Activated T-cell treated with anti-CD3 and anti-CD28 coated beads, Interleukin-2, amount 50 U/mL, for 4 hours (primary cell): ENCODE results near the gene SIN3B. TPM values are rescaled to one million over a fixed set of nuclear protein-coding genes. Genes with fewer than 3 reads are reported as not detected.

Experiments used
- ATAC-seq, 2 donors: fragments of 200-7000 bp; cut with Tn5 transposase; one replicate each; pipeline ENCODE4 v1.10.0; 2021
- DNase-seq: peaks from one replicate; pipeline ENCODE4 v3.0.0-alpha.2; 2020
- H3K27me3 Mint-ChIP-seq: one replicate; pipeline ENCODE4 v1.8.0; 2021; ENCODE audit warnings: low read depth, mixed read lengths
- H3K36me3 Mint-ChIP-seq: one replicate; pipeline ENCODE4 v1.8.0; 2022; ENCODE audit warnings: mixed read lengths; ENCODE audit not compliant: insufficient read depth
- H3K4me1 Mint-ChIP-seq: one replicate; pipeline ENCODE4 v1.8.0; 2021; ENCODE audit warnings: low read depth, mixed read lengths
- H3K4me3 Mint-ChIP-seq: one replicate; pipeline ENCODE4 v1.8.0; 2021; ENCODE audit warnings: mild to moderate bottlenecking, moderate library complexity, mixed read lengths
- H3K9me3 Mint-ChIP-seq: one replicate; pipeline ENCODE4 v1.8.0; 2021; ENCODE audit warnings: mixed read lengths
- total RNA-seq, 3 donors: library from RNA; stranded (reverse); gene quantifications; one replicate each; pipeline ENCODE4 v1.2.1, GENCODE V29; 2021

The SIN3B gene
- total RNA-seq, 3 donors from 2014 or later: 40.7 to 43.7 (median 41.2) TPM

GRCh38 chr19:16914421-16914820 is 85.2 kb downstream of the SIN3B start:
- ATAC-seq: no peak
- DNase-seq: no peak
- H3K27me3 Mint-ChIP-seq: peaks cover 17% of the 10 kb centered on the region
- H3K4me3 Mint-ChIP-seq: no peak overlapping the region
- H3K4me1 Mint-ChIP-seq: no peaks in the 10 kb centered on the region
- peaks cover 20% of the 10 kb centered on the region for H3K9me3 Mint-ChIP-seq
- H3K36me3 Mint-ChIP-seq: peaks cover 2% of the 10 kb centered on the region

- ATAC-seq (no peak), DNase-seq (no peak)
- Mint-ChIP-seq H3K4me3 (no peak overlapping the region), H3K9me3 (peaks cover 20% of the 10 kb centered on the region), H3K4me1 (no peaks in the 10 kb centered on the region), H3K36me3 (peaks cover 2% of the 10 kb centered on the region), H3K27me3 (peaks cover 17% of the 10 kb centered on the region)
Measured at GRCh38 chr19:16915135-16915534, 85.9 kb downstream of the SIN3B start.

DNA sequence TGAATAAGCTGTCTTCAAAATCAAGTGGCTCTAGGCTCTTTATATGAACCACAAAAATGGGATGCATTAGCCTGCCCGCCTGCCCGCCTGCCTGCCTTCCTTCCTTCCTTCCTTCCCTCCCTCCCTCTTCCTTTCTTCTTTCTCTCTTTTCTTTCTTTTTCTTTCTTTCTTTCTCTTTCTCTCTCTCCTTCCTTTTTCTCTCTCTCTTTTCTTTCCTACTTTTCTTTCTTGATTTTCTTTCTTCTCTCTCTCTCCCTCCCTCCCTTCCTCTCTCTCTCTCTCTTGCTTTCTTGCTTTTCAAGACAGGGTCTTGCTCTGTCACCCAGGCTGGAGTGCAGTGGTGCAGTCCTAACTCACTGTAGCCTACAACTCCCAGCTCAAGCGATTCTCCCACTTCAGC is 86.5 kb downstream of the SIN3B start:
- peaks cover 20% of the 10 kb centered on the region for H3K9me3 Mint-ChIP-seq
- no peak overlapping the region for H3K4me3 Mint-ChIP-seq
- DNase-seq: no peak
- no peaks in the 10 kb centered on the region for H3K4me1 Mint-ChIP-seq
- no peak for ATAC-seq
- peaks cover 2% of the 10 kb centered on the region for H3K36me3 Mint-ChIP-seq
- peaks cover 17% of the 10 kb centered on the region for H3K27me3 Mint-ChIP-seq

DNA sequence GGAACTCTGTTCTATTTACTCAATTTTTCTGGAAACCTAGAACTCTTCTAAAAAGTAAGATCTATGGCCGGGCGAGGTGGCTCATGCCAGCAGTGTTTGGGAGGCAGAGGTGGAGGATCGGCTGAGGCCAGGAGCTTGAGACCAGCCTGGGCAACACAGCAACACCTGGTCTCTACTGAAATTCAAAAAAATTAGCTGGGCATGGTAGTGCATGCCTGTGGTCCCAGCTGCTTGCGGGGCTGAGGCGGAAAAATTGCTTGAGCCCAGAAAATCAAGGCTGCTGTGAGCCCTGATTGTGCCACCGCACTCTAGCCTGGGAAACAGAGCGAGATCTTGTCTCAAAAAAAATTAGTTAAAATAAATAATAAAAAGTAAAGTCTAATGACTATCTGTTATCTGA is 88.2 kb downstream of the SIN3B start:
- Mint-ChIP-seq H3K9me3 (peaks cover 16% of the 10 kb centered on the region), H3K36me3 (peaks cover 2% of the 10 kb centered on the region), H3K4me1 (no peaks in the 10 kb centered on the region), H3K4me3 (no peak overlapping the region), H3K27me3 (peaks cover 18% of the 10 kb centered on the region)
- ATAC-seq (no peak), DNase-seq (no peak)

DNA sequence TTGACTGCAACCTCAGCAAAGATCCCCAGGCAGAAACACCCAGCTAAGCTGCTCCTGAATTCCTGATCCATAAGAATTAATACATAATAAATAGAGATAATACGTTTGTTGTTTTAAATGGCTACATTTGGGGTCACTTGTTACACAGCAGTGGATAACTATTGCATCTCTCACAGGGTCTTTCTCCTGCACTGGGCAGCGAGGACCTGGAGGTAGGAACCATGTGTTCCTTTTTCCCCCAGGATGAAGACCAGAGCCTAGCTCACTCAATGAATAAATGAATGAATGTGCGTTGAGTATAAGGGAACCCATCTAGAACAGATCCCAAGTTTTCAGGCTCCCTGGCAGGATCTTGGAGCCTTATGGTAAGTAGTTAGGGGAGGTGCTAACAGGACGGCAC is 90.3 kb downstream of the SIN3B start:
- DNase-seq: no peak

GRCh38 chr19:16920816-16921529 is 91.8 kb downstream of the SIN3B start:
- Mint-ChIP-seq H3K4me1 (no peaks in the 10 kb centered on the region), H3K27me3 (peaks cover 16% of the 10 kb centered on the region), H3K36me3 (peaks cover 2% of the 10 kb centered on the region), H3K9me3 (peaks cover 11% of the 10 kb centered on the region), H3K4me3 (no peak overlapping the region)
- ATAC-seq: no peak
- DNase-seq: no peak

More for the DNA sequence above, 90.3 kb downstream of the SIN3B start:
- Mint-ChIP-seq H3K36me3 (peaks cover 2% of the 10 kb centered on the region), H3K27me3 (peaks cover 18% of the 10 kb centered on the region), H3K9me3 (peaks cover 3% of the 10 kb centered on the region), H3K4me3 (no peak overlapping the region), H3K4me1 (no peaks in the 10 kb centered on the region)
- ATAC-seq: no peak

GRCh38 chr19:16921766-16922591 is 92.8 kb downstream of the SIN3B start:
- no peak overlapping the region for H3K4me3 Mint-ChIP-seq

DNA sequence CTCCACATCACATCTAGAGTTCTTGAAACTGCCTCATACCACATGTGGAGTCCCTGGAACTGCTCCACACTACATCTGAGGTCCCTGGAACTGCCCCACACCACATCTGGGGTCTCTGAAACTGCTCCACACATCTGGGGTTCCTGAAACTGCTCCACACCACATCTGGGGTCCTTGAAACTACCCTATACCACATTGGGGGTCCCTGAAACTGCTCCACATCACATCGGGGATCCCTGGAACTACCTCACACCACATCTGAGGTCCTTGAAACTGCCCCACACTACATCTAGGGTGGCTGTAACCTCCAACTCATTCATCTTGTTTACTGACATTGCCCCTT is 93.4 kb downstream of the SIN3B start:
- ATAC-seq: no peak
- Mint-ChIP-seq H3K27me3 (peaks cover 6% of the 10 kb centered on the region), H3K4me3 (no peak overlapping the region)

More at GRCh38 chr19:16921766-16922591, 92.8 kb downstream of the SIN3B start:
- ATAC-seq (no peak), DNase-seq (no peak)
- H3K4me1 Mint-ChIP-seq: no peaks in the 10 kb centered on the region
- peaks cover 2% of the 10 kb centered on the region for H3K36me3 Mint-ChIP-seq
- peaks cover 17% of the 10 kb centered on the region for H3K9me3 Mint-ChIP-seq
- peaks cover 12% of the 10 kb centered on the region for H3K27me3 Mint-ChIP-seq

DNA sequence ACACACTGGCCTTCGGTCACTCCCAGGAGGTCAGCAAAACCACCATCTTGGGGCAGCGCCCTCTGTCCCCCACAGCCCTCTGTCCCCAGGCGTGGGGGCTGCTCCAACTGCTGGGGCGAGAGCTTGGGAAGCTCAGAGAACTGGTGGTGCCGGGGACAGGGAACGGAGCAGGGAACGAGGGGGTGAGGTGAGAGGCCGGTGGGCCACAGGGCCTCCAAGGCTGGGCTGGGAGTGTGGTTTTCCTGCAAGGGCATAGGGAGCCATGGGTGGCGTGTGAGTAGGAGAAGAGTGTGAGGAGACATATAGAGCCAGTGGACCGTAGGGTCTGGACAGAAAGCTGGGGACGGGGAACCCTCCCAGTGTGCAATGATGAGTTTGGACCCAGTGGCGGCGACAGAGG is 93.8 kb downstream of the SIN3B start:
- Mint-ChIP-seq H3K27me3 (peaks cover 6% of the 10 kb centered on the region), H3K4me1 (no peaks in the 10 kb centered on the region), H3K9me3 (peaks cover 17% of the 10 kb centered on the region), H3K4me3 (no peak overlapping the region), H3K36me3 (peaks cover 2% of the 10 kb centered on the region)
- DNase-seq (no peak), ATAC-seq (no peak)

More for the DNA sequence above, 93.4 kb downstream of the SIN3B start:
- peaks cover 17% of the 10 kb centered on the region for H3K9me3 Mint-ChIP-seq
- DNase-seq: no peak
- H3K4me1 Mint-ChIP-seq: no peaks in the 10 kb centered on the region
- H3K36me3 Mint-ChIP-seq: peaks cover 2% of the 10 kb centered on the region

DNA sequence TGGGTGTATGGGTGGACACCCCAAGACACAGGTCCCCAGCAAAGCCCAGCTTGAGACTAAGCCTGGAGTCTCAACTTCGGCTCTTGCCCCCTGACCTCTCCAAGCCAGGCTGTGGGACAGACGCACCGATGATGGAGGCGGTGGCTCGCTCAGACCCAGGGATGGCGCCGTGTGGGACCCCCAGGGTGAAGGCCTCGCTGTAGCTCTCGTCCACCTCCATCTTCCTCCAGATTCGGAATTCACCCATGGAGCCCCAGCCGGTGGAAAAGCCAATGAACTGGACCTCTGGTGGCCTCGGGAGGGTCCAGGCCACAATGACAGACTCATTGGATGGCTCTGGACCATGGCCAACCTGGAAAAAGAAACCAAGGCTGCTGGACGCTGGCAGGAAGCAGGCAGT is 98.7 kb downstream of the SIN3B start:
- H3K27me3 Mint-ChIP-seq: peaks cover 5% of the 10 kb centered on the region
- no peak for ATAC-seq
- no peaks in the 10 kb centered on the region for H3K36me3 Mint-ChIP-seq
- no peak for DNase-seq
- H3K4me1 Mint-ChIP-seq: no peaks in the 10 kb centered on the region
- peaks cover 20% of the 10 kb centered on the region for H3K9me3 Mint-ChIP-seq
- H3K4me3 Mint-ChIP-seq: no peak overlapping the region

GRCh38 chr19:16928351-16928750 is 99.2 kb downstream of the SIN3B start:
- H3K4me1 Mint-ChIP-seq: no peaks in the 10 kb centered on the region
- H3K36me3 Mint-ChIP-seq: no peaks in the 10 kb centered on the region
- no peak overlapping the region for H3K4me3 Mint-ChIP-seq
- peaks cover 5% of the 10 kb centered on the region for H3K27me3 Mint-ChIP-seq
- H3K9me3 Mint-ChIP-seq: peaks cover 22% of the 10 kb centered on the region
- DNase-seq (no peak), ATAC-seq (no peak)

DNA sequence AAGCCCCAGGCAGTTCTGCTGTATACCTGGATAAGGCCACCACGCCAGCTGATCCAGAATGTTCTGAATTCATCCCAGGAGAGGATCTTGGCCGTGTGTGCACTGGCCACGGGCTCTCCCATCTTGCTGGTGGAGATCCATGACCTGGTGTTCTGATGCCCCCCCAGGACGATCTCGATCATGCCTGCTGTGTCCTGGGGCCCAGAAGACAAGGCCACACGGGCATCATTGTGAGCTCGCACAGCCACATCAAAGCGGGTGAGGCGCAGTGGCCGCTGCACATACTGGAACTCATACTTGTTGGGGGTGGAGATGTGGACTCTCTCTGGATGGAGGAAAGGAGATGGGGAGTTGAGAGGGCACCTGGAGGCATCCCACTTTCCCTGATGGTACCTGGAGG is 99.7 kb downstream of the SIN3B start:
- Mint-ChIP-seq H3K27me3 (peaks cover 5% of the 10 kb centered on the region), H3K9me3 (peaks cover 28% of the 10 kb centered on the region), H3K4me3 (no peak overlapping the region), H3K4me1 (no peaks in the 10 kb centered on the region), H3K36me3 (no peaks in the 10 kb centered on the region)
- DNase-seq: no peak
- no peak for ATAC-seq
